GM18505 (cell line): Measurements from ENCODE around the gene ASIC5.

Experiments
- ATAC-seq: cut with Tn5 transposase; IDR thresholded peaks from one replicate; pipeline ENCODE4 v1.9.1; 2021; ENCODE audit not compliant: unreplicated experiment
- POLR2A ChIP-seq: IDR thresholded peaks from 4 replicates; pipeline ENCODE4 v1.6.1; 2011; ENCODE audit warnings: borderline replicate concordance; ENCODE audit not compliant: insufficient read depth, insufficient read length; ENCODE audit errors: extremely low read depth

ASIC5 gene

GRCh38 chr4:155891058-155891457 is 25.0 kb upstream of the ASIC5 start:
- ATAC-seq = no peak
- no peak for TF ChIP-seq POLR2A

DNA sequence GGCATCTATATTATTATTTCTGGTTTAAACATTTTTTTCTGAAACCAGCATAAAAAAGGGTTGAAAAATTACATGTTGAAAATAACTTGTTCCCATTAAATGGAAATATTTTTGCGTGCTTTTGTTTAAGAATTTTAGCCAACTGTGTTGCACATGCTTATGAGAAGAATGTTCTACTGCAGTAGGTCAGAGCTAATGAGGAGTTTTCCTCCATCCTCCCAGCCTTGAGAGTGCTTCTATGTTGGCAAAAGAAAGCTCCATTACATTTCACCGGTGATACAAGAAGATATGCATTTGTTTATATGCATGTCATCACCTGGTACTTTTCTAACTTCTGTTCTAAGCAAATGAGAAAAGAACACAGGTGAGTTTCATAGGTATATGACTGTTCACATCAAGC is 23.9 kb upstream of the ASIC5 start:
- TF ChIP-seq POLR2A = no peak
- ATAC-seq = no peak

- TF ChIP-seq POLR2A = no peak
- ATAC-seq = peak; percentile 82
Measured at GRCh38 chr4:155889031-155889793, 23.1 kb upstream of the ASIC5 start.

DNA sequence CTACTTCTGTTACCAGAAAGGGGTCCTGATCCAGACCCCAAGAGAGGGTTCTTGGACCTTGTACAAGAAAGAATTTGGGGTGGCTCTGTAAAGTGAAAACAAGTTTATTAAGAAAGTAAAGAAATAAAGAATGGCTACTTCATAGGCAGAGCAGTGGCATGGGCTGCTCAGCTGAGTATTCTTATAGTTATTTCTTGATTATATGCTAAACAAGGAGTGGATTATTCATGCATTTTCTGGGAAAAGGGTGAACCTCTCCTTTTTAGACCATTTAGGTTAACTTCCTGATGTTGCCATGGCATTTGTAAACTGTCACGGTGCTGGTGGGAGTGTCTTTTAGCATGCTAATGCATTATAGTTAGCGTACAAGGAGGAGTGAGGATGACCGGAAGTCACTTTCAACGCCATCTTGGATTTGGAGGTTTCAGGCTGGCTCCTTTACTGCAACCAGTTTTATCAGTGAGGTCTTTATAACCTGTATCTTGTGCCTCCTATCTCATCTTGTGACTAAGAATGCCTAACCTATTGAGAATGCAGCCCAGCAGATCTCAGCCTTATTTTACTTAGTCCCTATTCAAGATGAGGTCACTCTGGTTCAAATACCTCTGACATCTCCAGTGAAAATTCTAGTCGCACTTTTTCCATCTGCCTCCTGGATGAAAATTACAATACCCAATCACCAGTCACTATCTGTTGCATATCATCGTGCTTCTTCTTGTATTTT is 21.9 kb upstream of the ASIC5 start:
- no peak for TF ChIP-seq POLR2A
- no peak for ATAC-seq

- TF ChIP-seq POLR2A = no peak
- no peak for ATAC-seq
Measured at GRCh38 chr4:155887045-155887444, 21.0 kb upstream of the ASIC5 start.

DNA sequence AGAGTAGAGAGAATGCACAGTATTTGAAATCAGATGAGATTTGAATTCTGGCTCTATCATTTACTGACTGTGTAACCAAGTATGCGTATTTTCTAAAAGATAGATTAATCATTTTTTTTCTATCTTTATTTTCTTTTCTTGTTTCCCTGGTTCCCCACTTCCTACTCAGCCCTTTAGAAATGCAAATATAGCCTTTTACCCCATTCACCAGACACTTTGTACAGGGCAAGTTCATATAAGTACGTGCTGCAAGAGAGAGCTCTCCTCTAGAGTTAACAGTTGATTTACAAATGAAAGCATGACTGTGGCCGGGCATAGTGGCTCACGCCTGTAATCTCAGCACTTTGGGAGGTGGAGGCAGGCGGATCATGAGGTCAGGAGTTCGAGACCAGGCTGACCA is 19.6 kb upstream of the ASIC5 start:
- TF ChIP-seq POLR2A = no peak
- no peak for ATAC-seq

- ATAC-seq = no peak
- TF ChIP-seq POLR2A = no peak
Measured at GRCh38 chr4:155883895-155884294, 17.8 kb upstream of the ASIC5 start.

- TF ChIP-seq POLR2A = no peak
- ATAC-seq = peak; percentile 48
Measured at GRCh38 chr4:155881555-155881954, 15.5 kb upstream of the ASIC5 start.

DNA sequence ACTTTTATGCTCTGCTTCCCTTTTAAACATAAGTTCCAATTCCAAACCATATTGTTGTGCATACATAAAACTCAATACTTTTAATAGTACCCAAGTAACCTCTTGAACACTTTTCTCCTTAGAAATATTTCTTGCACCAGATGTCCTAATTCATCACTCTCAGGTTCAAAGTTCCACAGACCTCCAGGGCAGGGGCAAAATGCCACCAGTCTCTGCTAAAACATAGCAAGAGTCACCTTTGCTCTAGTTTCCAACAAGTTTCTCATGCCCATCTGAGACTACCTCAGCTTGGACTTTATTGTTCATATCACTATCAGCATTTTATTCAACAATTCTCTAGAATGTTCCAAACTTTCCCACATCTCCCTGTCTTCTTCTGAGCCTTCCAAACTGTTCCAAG is 13.7 kb upstream of the ASIC5 start:
- ATAC-seq = no peak
- TF ChIP-seq POLR2A = no peak

DNA sequence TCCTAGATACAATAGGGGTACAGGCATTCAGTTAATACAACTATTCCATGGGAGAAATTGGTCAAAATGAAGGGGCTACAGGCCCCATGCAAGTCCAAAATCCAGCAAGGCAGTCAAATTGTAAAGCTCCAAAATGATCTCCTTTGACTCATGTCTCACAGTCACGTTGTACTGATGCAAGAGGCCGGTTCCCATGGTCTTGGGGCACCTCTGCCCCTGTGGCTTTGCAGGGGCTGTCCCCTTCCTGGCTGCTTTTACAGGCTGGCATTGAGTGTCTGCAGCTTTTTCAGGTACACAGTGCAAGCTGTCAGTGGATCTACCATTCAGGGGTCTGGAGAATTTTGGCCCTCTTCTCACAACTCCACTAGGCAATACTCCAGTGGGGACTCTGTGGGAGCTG is 12.5 kb upstream of the ASIC5 start:
- TF ChIP-seq POLR2A = no peak
- ATAC-seq = no peak

- no peak for ATAC-seq
- TF ChIP-seq POLR2A = no peak
Measured at GRCh38 chr4:155877971-155878370, 11.9 kb upstream of the ASIC5 start.

DNA sequence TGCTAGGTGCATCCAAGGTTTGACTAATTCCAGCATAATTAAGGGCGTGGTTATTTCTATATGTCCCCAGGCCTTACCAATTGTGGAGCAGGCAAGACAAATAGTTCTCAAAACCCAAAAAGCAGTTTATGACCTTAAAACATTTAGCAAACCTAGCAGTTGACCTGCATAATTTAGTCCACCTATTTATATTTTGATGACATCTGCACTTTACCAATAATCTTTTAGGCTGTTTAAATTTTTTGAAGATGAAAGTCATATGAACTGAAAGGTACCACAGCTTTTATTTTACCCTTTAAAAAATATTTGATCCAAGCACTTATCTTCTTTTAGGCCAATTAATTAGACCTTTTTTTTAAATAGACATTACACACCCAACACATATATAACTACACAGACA is 9.8 kb upstream of the ASIC5 start:
- TF ChIP-seq POLR2A = no peak
- ATAC-seq = no peak

- no peak for ATAC-seq
- TF ChIP-seq POLR2A = no peak
Measured at GRCh38 chr4:155855897-155856296, 10.2 kb downstream of the ASIC5 start.

GRCh38 chr4:155854582-155855226 is 11.4 kb downstream of the ASIC5 start:
- no peak for ATAC-seq
- no peak for TF ChIP-seq POLR2A
